ENCODE results near the gene MCRIP1.

- no peak for TF ChIP-seq CTCF (IDR thresholded peaks at IDR 0.05; ENCODE audit: low read depth, low read length, missing input control)
- TF ChIP-seq RAD21 (IDR thresholded peaks at IDR 0.05): no peak
- TF ChIP-seq, protein P1, sequence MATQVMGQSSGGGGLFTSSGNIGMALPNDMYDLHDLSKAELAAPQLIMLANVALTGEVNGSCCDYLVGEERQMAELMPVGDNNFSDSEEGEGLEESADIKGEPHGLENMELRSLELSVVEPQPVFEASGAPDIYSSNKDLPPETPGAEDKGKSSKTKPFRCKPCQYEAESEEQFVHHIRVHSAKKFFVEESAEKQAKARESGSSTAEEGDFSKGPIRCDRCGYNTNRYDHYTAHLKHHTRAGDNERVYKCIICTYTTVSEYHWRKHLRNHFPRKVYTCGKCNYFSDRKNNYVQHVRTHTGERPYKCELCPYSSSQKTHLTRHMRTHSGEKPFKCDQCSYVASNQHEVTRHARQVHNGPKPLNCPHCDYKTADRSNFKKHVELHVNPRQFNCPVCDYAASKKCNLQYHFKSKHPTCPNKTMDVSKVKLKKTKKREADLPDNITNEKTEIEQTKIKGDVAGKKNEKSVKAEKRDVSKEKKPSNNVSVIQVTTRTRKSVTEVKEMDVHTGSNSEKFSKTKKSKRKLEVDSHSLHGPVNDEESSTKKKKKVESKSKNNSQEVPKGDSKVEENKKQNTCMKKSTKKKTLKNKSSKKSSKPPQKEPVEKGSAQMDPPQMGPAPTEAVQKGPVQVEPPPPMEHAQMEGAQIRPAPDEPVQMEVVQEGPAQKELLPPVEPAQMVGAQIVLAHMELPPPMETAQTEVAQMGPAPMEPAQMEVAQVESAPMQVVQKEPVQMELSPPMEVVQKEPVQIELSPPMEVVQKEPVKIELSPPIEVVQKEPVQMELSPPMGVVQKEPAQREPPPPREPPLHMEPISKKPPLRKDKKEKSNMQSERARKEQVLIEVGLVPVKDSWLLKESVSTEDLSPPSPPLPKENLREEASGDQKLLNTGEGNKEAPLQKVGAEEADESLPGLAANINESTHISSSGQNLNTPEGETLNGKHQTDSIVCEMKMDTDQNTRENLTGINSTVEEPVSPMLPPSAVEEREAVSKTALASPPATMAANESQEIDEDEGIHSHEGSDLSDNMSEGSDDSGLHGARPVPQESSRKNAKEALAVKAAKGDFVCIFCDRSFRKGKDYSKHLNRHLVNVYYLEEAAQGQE (IDR thresholded peaks at IDR 0.05): no peak
- TF ChIP-seq, protein P2, sequence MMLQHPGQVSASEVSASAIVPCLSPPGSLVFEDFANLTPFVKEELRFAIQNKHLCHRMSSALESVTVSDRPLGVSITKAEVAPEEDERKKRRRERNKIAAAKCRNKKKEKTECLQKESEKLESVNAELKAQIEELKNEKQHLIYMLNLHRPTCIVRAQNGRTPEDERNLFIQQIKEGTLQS (IDR thresholded peaks at IDR 0.05): no peak
- no peak for TF ChIP-seq EGR1 (IDR thresholded peaks at IDR 0.05; ENCODE audit: low read depth in 2 of 2)
- no peak for TF ChIP-seq YY1 (IDR thresholded peaks at IDR 0.05)
- TF ChIP-seq SP1 (IDR thresholded peaks at IDR 0.05): no peak
Measured at GRCh38 chr17:81844887-81845286, 11.8 kb upstream of the MCRIP1 start.

All from liver (tissue), 3 donors.